Stimulated activated CD4-positive, alpha-beta T cell treated with anti-CD3 and anti-CD28 coated beads, Interleukin-1b, Interleukin-23, amount 100 ng/mL, for 4 hours (primary cell): ENCODE data around the gene MRM2.
A peak's percentile ranks its signal among the peaks of the same experiment; 100 is the strongest.
"Not testable (repeated sequence)": the region's sequence is repeated elsewhere in the genome, so short reads cannot be mapped to it uniquely, and the experiment has no call there.

ENCODE experiments used
- DNase-seq, 2 donors: peaks; one replicate each; pipeline ENCODE4 v3.0.0-alpha.2; 2020; ENCODE audit warnings: low read depth in 2 of 2

MRM2 gene

DNA sequence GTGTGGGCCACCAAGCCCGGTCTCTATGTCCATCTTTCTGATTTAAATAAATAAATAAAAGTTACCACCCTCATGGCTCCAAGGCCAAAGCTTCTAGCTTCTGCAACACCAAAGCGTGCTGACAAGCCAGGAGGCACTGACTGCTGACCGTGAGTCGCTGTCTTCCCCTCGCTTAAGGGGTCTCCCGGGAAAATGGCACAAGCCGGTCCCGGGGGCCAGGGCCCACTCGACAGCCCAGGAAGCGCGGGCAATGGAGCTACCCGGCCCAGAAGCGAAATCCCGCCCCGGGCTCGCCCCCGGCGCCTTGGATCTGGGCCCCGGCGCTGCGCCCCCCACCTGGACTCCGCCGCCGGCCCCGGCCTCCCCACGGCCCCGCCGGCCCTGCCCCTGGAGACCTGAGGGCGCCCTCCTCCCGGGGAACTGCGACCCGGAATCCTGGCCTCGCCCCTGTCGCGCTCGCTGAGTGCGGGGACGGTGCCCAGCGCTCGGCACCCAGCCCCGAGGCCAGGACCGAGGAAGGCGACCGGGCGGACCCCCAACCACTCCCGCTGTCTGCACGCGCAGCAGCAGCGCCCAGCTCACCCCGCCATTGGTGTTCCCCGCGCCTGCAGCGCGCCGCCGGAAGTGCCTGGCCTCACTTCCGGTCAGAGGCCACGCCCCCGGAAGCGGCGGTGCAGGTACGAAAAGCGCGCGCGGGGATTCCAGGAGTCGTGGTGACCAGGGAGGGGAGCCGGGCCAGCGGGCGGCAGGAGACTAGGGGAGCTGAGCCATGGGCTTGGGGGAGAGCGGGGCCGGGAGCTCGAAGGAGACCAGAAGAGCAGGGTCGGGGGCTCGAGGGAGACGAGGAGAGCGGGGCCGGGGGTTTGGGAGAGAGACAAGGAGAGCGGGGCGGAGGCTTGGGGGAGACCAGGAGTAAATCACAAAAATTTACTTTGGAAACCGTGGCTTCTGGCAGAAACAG lies at the start of gene MRM2, which contains the start of gene NUDT1:
Gene MRM2 (minus strand): TSS at position 626 of the 961 bp plus-strand sequence. CDS start 36 bp downstream, at position 590.
Gene NUDT1 (plus strand): TSS at position 647 of the 961 bp plus-strand sequence. CDS start 2,349 bp downstream, outside the sequence.
- peak; percentile 52 to 74 for DNase-seq

DNA sequence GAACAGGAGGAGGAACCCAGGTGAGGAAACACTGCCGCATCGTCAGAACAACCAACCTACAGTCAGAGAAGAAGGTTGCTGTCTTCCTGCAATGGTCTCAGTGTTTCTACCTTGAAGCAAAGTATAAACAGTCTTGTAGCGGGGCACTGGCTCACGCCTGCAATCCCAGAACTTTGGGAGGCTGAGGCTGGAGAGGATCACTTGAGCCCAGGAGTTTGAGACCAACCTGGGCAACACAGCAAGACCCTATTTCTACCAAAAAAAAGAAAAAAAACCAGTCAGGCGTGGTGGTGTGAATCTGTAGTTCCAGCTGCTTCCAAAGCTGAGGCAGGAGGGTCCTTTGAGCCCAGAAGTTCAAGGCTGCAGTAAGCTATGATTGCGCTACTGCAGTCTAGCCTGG lies 48.9 kb upstream of the MRM2 start:
- DNase-seq = no peak

DNA sequence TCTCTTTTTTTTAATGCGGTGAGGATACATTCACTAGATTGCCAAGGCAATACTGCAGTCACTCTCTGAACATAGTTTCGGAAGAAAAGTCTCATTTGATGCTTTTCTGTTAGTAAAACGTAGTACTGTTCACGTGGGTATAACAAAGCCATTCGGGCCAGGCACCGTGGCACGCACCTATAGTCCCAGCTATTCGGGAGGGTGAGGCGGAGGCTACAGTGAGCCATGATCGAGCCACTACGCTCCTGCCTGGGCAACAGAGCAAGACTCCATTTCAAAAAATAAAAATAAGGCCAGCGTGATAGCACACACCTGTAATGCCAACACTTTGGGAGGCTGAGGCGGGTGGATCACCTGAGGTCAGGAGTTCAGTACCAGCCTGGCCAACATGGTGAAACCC lies 47.6 kb upstream of the MRM2 start:
- DNase-seq = no peak

DNA sequence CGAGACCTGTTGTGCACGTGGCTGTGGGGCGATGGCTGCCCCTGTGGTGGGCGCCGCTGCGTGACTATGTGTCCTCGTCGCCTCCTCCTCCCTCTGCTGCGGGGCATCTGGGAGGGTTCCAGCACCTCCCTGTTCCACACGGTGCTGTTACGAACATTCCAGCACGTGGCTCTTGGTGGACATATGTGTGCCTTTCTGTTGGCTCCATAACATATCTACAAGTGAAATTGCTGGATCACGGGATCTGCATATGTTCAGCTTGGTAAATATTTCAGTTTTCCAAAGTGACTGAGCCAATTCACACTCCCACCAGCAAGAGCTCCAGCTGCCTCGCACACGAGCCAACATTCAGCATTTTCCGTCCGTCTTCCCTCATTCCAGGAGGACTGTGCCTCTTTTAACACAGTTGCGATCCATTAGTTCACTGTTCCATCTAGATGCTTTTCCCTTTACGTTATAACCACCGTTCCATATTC lies 47.1 kb upstream of the MRM2 start:
- DNase-seq = no peak

DNA sequence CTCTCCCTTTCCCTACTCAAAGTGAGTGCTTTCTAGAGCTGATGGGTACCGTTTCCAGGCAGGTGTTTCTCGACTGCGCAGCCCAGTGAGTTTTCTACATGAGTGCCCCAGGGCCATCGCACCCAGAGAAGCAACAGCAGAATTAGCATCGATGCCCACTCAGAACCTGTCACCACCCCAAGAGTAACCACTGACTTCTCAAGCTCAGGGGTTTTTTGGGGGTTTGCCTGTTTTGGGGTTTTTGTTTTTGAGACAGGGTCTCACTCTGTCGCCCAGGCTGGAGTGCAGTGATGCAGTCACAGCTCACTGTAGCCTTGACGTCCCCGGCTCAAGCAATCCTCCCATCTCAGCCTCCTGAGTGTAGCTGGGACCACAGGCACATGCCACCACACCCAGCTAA lies 46.5 kb upstream of the MRM2 start:
- no peak for DNase-seq

DNA sequence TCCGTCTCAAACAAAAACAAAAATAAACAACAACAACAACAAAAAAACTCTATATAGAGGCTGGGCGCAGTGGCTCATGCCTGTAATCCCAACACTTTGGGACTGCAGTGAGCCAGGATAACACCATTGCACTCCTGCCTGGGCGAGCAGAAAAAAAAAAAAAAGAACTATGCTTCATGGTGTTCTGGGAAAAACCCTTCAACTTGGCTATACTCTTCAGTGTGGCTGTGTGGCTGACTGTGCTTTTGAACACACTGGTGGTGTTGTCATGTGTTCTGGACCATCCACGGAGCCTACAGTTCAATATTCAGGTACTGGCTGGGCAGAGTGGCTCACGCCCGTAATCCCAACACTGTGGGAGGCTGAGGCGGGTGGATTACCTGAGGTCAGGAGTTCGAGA lies 45.7 kb upstream of the MRM2 start:
- DNase-seq = no peak

DNA sequence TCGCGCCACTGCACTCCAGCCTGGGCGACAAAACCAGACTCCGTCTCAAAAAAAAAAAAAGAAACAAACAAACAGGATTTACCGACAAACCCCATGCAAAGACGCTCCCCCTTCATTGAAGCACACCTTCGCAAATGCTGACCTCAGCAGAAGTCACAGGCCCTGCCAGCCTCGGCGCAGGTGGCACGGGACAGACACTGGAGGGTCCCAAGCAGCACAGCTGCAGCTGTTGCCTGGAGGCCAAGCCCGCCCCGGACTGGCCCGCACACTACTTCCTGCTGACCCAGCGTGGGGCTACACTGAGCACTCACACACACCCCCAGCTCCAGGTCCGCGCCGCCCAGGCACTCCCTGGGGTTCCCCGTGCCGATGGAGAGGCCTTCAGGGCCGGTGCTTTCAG lies 41.1 kb upstream of the MRM2 start:
- DNase-seq = no peak

DNA sequence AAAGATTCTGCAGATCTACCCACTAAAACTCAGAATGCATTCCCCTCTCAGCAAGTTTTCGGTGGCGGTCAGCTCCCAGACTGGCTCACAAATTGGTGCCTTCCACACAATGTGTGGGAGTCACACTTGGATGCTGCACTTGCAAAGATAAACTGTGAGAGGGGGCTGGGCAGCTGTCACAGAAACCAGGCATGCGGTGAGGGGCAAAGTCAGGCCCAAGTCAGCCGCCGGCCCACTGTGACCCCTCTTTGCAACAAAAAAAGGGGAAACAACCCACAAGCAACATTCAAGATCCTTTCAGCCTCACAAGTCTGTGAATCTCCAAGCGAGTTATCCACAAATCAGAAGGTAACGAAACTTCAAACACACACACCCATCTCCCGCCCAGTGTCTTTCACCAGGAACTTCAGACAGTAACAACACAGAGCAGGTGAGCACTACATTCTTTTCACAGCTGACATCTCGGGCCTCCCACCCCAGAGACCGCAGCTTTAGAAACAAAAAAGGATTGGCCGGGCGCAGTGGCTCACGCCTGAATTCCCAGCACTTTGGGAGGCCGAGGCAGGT lies 40.3 kb upstream of the MRM2 start:
- no peak for DNase-seq

DNA sequence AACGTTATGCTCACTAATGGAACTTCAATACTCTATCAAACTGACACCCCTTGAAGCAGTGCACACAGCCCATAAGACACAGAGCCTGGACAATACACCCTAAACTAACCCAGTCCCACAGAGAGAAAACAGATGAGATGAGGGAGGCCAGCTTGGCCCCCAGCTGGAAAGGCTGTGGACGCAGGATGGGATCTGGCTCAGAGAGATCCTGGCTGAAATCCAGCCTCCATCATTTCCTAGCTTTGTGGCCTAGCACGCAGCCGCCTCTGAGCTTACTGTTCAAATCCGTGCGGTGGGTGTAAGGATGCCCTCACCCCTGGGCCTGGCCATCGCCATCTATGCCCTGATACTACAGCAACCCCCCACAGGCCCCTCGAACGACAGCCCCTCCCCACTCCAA lies 39.5 kb upstream of the MRM2 start:
- no peak for DNase-seq

DNA sequence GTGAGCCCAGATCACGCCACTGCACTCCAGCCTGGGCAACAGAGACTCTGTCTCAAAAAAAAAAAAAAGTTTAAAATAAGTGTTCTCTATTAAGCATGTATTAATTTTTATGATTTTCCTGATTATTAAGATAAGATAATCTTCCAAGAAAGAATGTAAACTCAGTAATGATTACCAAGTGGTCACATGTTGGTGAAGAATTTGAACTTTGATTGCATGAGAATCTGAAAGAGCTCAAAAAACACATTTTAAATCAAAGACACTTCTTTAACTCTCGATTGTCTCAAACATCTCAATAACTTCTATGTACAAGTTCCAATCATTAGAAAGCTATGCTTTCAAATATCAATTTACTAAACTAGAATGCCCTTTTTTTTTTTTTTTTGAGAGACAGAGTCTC lies 38.4 kb upstream of the MRM2 start:
- DNase-seq = no peak

DNA sequence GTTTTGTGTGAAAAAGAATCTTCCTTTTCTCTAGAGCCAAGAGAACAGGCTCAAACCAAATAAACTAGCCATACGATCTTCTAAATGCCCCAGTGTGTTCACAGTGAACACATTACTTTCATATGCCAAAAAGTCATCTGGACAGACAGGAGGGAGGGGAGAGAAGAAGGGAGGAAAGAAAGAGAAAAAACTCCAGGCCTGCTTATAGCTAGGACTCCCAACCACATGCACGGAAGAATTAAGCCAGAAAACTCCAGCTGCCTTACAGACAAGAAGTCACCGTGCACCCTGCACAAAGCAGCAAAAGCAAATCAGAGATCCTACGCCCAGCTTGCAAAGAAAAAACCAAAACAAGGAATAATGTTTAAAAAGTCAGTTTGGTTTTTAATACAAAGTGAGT lies 37.9 kb upstream of the MRM2 start:
- DNase-seq = no peak

DNA sequence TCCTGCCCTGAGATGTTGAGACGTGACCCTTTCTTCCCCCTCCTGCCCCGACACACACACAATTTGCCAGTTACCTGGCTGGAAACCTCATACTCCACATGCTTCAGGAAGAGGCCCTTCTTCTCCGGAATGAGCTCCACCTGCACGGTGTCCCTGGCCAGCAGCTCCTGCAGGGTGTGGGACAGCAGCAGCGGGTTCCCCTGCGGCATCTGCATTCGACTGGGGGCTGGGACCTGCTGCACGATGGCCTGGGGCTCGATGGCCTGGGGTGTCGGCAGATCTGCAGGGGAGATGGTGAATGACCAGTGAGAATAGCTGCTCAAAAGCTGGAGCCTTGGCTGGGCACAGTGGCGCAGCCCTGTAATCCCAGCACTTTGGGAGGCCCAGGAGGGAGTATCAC lies 36.0 kb upstream of the MRM2 start:
- DNase-seq = no peak

DNA sequence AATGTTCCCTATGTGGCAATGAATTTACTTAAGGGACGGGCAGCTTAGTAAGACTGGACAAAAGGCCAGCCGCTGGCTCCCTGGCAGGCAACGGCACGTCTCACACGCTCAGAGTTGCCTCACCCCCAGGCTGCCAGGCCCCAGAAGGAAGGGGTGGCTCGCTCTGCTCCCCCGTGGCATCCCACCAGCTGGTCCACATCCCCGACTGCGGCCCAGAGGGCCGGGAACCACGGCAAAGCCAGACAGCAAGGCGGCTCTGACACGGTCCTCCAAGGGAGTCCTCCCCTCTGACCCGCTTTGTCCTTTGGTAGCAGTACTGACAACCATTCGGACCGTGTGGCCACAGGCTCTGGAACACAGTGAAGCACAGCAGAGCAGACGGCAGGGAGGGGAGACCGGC lies 34.1 kb upstream of the MRM2 start:
- no peak for DNase-seq

DNA sequence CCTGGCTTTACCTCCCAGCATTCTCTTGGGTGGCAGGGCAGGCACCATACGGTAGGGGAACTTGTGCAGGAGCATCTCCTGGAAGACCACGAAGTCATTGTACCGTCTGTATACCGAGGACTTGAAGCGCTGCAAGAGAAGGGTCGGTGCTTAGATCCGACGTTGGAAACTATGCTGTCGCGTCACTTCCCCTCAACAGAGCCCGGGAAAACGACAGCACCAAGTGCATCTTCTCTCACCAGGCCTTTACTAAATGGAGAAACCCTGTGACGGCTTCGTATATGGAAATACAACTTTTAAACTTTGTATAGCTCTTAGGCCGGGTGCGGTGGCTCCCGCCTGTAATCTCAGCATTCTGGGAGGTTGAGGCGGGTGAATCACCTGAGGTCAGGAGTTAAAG lies 33.1 kb upstream of the MRM2 start:
- DNase-seq = no peak

DNA sequence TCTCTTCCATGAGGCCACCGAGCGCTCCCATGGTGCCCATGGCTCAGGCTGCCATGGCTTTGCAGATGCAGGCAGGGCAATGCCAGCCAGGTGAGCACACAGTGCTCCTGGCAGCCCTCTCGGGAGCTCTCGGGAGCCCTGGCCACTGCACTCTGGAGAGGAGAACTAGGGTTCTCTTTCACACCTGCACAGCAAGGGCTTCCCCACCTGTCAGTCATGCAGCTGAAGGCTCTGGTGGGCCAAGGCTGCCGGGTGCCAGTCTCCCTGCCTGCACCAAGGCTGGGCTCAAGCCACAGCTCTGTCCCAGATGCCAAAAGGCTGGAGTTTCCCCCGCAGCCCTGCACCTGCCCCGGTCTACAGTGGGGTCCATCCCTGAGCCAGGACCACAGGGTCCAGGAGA lies 32.7 kb upstream of the MRM2 start:
- no peak for DNase-seq

DNA sequence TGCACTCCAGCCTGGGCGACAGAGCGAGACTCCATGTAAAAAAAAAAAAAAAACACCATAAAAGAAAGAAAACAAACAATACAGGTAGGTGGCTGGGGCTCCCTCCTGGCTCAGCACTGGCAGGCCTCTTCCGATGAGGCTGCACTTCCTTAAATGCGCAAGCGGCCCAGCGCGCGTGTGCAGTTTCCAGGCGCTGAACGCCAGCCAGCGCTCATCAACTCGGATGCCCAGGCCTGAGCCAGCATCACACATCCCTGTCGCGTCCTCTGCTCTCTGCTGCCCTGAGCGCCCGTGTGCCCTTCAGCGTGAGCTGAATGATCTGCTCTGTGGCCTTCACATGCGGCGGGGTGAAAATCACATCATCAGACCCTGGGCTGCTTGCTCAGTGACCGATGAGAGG lies 31.9 kb upstream of the MRM2 start:
- DNase-seq = no peak

DNA sequence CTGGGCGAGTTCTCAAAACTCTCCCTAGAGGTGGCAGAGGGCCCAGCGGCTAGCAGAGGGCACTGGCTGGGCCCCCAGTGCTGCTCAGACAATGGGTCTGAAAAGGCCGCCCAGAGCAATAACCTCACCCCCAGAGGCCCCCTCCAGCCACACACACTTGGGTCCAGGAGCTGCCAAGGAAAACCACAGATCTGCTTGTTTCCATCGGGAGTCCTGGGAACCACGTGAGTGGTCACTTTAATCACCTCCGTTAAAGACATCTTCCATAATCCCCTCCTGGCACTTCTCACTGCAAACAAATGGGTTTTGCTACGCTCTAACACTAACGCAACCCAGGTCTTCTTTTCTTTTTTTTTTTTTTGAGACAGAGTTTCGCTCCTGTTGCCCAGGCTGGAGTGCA lies 30.0 kb upstream of the MRM2 start:
- no peak for DNase-seq

DNA sequence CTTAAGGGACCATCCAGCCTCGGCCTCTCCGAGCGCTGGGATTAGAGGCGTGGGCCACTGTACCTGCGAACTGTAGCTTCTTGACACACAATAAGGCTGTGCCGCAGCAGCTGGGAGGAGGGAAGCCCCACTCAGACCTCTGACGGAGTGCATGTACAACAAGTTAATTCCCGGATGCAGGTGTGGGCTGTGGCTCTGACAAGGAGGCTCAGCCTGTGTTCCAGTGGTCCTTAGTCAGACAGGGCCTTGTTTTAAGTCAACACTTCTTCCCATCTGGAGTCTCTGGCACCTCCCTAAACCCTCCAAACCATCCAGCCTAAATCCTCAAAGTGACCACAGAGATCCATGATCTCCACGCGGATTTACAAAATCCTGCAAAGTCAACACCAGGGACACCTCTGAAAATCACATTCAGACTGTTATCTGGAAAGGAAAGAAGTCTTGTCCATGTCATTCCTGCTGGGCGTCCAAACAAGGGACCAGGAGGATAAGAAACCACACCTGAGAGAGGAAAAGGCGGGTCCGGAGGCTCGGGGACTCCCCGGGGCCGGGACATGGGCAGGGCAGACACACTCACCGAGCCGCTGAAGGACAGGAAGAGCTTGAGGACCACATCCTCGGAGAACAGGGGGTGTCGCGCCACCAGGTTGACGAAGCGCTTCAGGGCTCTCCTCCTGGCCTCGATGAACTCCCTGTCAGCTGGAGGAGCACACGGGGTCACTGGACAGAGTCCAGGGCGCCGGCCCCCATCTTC lies 29.4 kb upstream of the MRM2 start:
- DNase-seq = no peak

DNA sequence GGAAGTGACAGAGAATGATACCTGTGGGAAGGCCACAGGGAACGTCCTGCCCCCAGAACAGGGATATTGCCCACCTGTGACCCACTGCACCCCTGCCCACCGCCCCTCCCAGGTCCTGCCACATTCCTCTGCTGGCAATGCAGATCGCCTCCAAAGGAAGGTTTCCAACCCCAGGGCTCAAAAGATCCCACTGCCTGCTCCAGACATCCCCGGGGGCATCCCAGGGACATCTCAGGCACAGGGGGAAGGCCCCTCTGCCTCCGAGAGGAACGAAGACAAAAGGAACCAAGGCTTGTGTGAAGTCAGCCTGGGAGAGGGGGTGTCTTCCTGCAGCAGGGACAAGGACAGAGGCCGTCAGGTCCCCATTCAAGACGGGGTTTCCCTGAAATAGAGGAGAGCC lies 28.5 kb upstream of the MRM2 start:
- DNase-seq = no peak

DNA sequence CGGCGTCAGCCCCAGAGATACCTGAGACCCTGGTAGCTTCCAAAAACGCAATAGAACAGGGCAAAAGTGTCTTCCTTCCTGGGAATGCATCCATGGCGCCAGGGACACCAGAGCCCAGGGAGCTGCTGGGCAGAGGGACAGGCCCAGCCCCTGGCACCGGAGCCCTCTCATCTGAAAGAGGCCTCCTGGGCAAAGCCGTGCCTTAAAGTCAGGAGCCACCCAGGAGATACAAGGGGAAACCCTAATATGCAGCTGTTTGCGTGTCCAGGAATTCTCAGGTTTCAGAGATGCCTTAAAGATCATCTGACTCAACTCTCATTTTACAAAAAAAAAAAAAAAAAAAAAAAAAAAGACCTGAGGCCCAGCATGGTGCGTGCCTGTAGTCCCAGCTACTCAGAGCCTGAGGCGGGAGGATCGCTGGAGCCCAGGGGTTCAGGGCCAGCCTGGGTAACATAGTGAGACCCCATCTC lies 28.0 kb upstream of the MRM2 start:
- DNase-seq = no peak

DNA sequence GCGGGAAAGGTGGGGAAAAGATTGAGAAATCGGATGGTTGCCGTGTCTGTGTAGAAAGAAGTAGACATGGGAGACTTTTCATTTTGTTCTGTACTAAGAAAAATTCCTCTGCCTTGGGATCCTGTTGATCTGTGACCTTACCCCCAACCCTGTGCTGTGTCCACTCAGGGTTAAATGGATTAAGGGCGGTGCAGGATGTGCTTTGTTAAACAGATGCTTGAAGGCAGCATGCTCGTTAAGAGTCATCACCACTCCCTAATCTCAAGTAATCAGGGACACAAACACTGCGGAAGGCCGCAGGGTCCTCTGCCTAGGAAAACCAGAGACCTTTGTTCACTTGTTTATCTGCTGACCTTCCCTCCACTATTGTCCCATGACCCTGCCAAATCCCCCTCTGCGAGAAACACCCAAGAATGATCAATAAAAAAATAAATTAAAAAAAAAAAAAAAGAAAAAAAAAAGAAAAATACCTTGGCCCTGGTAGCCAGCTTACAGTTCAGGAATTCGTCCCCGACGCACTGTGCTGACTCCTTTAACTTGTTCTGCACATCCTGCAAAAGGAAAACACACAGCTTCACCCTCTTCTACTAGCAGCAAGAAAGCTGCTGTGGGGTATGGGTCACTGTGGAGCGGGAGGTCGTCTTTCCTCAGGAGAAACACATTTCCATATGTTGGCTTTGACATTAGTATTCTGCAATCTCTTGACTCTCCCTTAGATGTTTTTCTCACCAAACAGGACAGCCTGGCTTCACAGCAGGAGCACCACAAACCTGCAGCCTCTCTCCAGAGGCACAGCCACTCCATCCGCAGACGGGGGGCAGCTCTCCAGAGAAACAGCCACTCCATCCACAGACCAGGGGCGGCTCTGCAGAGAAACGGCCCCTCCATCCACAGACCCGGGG lies 27.3 kb upstream of the MRM2 start:
- DNase-seq = not testable (repeated sequence)
